ENCODE data around the gene USP40. TPM values are rescaled to one million over a fixed set of nuclear protein-coding genes. Genes with fewer than 3 reads are reported as not detected.

The USP40 gene
- total RNA-seq, 1 experiment from 2014 or later = 10.3 TPM

- ChIA-PET CTCF (interaction anchor here (1.4 kb wide), 1 partner anchor 12 kb away, joined by 5 read pairs; no protein-coding TSS in a partner anchor), POLR2A (no interaction called here)
- ATAC-seq = no peak
- Mint-ChIP-seq H3K4me1 (no peaks in the 10 kb centered on the region), H3K36me3 (peaks cover 5% of the 10 kb centered on the region; the same call in 1 of the 2 replicates), H3K27ac (no peak overlapping the region), H3K27me3 (ENCODE audit: low read depth) (no peaks in the 10 kb centered on the region), H3K4me3 (no peak overlapping the region), H3K9me3 (peaks cover 5% of the 10 kb centered on the region; the same call in 1 of the 2 replicates)
- DNase-seq (ENCODE audit: low spot score) = no peak
- no peak for TF ChIP-seq RELA (CRISPR knock-in tag; IDR thresholded peaks at IDR 0.05; ENCODE audit: borderline replicate concordance)
- TF ChIP-seq NR1H2 (CRISPR knock-in tag; IDR thresholded peaks at IDR 0.05) = no peak
- TF ChIP-seq CTCF (IDR thresholded peaks at IDR 0.05) = no peak
- TF ChIP-seq HMGA2 (CRISPR knock-in tag; IDR thresholded peaks at IDR 0.05) = no peak
- TF ChIP-seq CREB1 (CRISPR knock-in tag; IDR thresholded peaks at IDR 0.05) = no peak
- no peak for TF ChIP-seq ZMAT4 (CRISPR knock-in tag; IDR thresholded peaks at IDR 0.05)
- TF ChIP-seq ZNF138 (CRISPR knock-in tag; conservative IDR thresholded peaks at IDR 0.05) = no peak
- TF ChIP-seq SMAD4 (CRISPR knock-in tag; IDR thresholded peaks at IDR 0.05) = no peak
- no peak for TF ChIP-seq NFYB (CRISPR knock-in tag; conservative IDR thresholded peaks at IDR 0.05; ENCODE audit: low read depth)
- no peak for TF ChIP-seq CBFB (CRISPR knock-in tag; IDR thresholded peaks at IDR 0.05; ENCODE audit: low read depth)
- no peak for TF ChIP-seq KAT7 (CRISPR knock-in tag; IDR thresholded peaks at IDR 0.05; ENCODE audit: borderline replicate concordance)
- TF ChIP-seq GTF2I (CRISPR knock-in tag; conservative IDR thresholded peaks at IDR 0.05) = no peak
- no peak for TF ChIP-seq SOX15 (CRISPR knock-in tag; IDR thresholded peaks at IDR 0.05)
- TF ChIP-seq PREB (CRISPR knock-in tag; IDR thresholded peaks at IDR 0.05; ENCODE audit: borderline replicate concordance) = no peak
- no peak for TF ChIP-seq ZNF423 (CRISPR knock-in tag; IDR thresholded peaks at IDR 0.05)
- no peak for TF ChIP-seq ERG (CRISPR knock-in tag; IDR thresholded peaks at IDR 0.05)
- no peak for TF ChIP-seq AFF4 (CRISPR knock-in tag; IDR thresholded peaks at IDR 0.05; ENCODE audit: borderline replicate concordance)
- TF ChIP-seq CDX4 (CRISPR knock-in tag; IDR thresholded peaks at IDR 0.05; ENCODE audit: borderline replicate concordance) = no peak
- no peak for TF ChIP-seq E2F4 (CRISPR knock-in tag; IDR thresholded peaks at IDR 0.05; ENCODE audit: borderline replicate concordance, low read depth)
- no peak for TF ChIP-seq TEAD4 (CRISPR knock-in tag; IDR thresholded peaks at IDR 0.05)
These were observed 129.7 kb downstream of the USP40 start for GRCh38 chr2:233436691-233437438.
